Activated T-helper 2 cell treated with anti-CD3 and anti-CD28 coated beads, Interferon-gamma antibody, Interleukin-2, Interleukin-4, amounts not matched to agents 10 μg/mL and 5 μg/mL and 100 μg/mL, durations not matched to agents 14 hours and 24 hours and 36 hours (primary cell): ENCODE results near the gene IL2RA. TPM values are rescaled to one million over a fixed set of nuclear protein-coding genes. Genes with fewer than 3 reads are reported as not detected.

ENCODE experiments used
- DNase-seq: peaks from one replicate; pipeline ENCODE4 v3.0.0; 2021; ENCODE audit warnings: low spot score
- H3K27ac Mint-ChIP-seq: one replicate; pipeline ENCODE4 v1.8.0; 2021; ENCODE audit warnings: mixed read lengths
- H3K27me3 Mint-ChIP-seq: one replicate; pipeline ENCODE4 v1.8.0; 2021; ENCODE audit warnings: low read depth, mixed read lengths
- H3K36me3 Mint-ChIP-seq: one replicate; pipeline ENCODE4 v1.8.0; 2021; ENCODE audit warnings: low read depth, mixed read lengths
- H3K4me1 Mint-ChIP-seq: one replicate; pipeline ENCODE4 v1.8.0; 2021; ENCODE audit warnings: low read depth, mixed read lengths
- H3K4me3 Mint-ChIP-seq: one replicate; pipeline ENCODE4 v1.8.0; 2021; ENCODE audit warnings: low read depth, mild to moderate bottlenecking, moderate library complexity, mixed read lengths
- H3K9me3 Mint-ChIP-seq: one replicate; pipeline ENCODE4 v1.8.0; 2021; ENCODE audit warnings: mixed read lengths
- intact Hi-C: fragments of 100-400 bp; cut with micrococcal nuclease; formaldehyde crosslinking; loops from one replicate; pipeline ENCODE4 v1.15.1; 2023
- total RNA-seq: library from RNA; stranded (reverse); gene quantifications from 2 replicates; pipeline ENCODE4 v1.2.3, GENCODE V29; 2022

IL2RA gene
- total RNA-seq, 1 donor from 2014 or later, result 1,808 TPM

GRCh38 chr10:6023661-6024333 is 38.4 kb downstream of the IL2RA start:
- intact Hi-C loops, result no loop called here
- Mint-ChIP-seq H3K9me3 (no peaks in the 10 kb centered on the region), H3K4me3 (no peak overlapping the region), H3K4me1 (peaks cover 43% of the 10 kb centered on the region), H3K36me3 (peaks cover 98% of the 10 kb centered on the region), H3K27ac (no peak overlapping the region), H3K27me3 (no peaks in the 10 kb centered on the region)
- no peak for DNase-seq

- intact Hi-C loops, result no loop called here
- Mint-ChIP-seq H3K36me3 (peaks cover 97% of the 10 kb centered on the region), H3K4me1 (peaks cover 42% of the 10 kb centered on the region), H3K4me3 (no peak overlapping the region), H3K27ac (peak overlapping the region; percentile 12), H3K9me3 (no peaks in the 10 kb centered on the region), H3K27me3 (no peaks in the 10 kb centered on the region)
- no peak for DNase-seq
Observed at GRCh38 chr10:6022660-6023059, 39.5 kb downstream of the IL2RA start.

GRCh38 chr10:6020826-6021225 is 41.3 kb downstream of the IL2RA start:
- Mint-ChIP-seq H3K9me3 (no peaks in the 10 kb centered on the region), H3K4me3 (no peak overlapping the region), H3K27ac (peak overlapping the region; percentile 55), H3K4me1 (peaks cover 38% of the 10 kb centered on the region), H3K36me3 (peaks cover 97% of the 10 kb centered on the region), H3K27me3 (no peaks in the 10 kb centered on the region)
- intact Hi-C loops, result no loop called here
- DNase-seq, result no peak

GRCh38 chr10:6019796-6020195 is 42.4 kb downstream of the IL2RA start:
- Mint-ChIP-seq H3K27me3 (no peaks in the 10 kb centered on the region), H3K4me1 (peaks cover 42% of the 10 kb centered on the region), H3K27ac (no peak overlapping the region), H3K4me3 (no peak overlapping the region), H3K36me3 (peaks cover 97% of the 10 kb centered on the region), H3K9me3 (no peaks in the 10 kb centered on the region)
- intact Hi-C loops, result no loop called here
- no peak for DNase-seq

GRCh38 chr10:6019010-6019782 is 43.0 kb downstream of the IL2RA start:
- Mint-ChIP-seq H3K9me3 (no peaks in the 10 kb centered on the region), H3K36me3 (peaks cover 97% of the 10 kb centered on the region), H3K27me3 (no peaks in the 10 kb centered on the region), H3K27ac (peak overlapping the region; percentile 52), H3K4me1 (peaks cover 48% of the 10 kb centered on the region), H3K4me3 (no peak overlapping the region)
- DNase-seq, result no peak
- intact Hi-C loops, result no loop called here

GRCh38 chr10:6018422-6018821 is 43.7 kb downstream of the IL2RA start:
- Mint-ChIP-seq H3K9me3 (no peaks in the 10 kb centered on the region), H3K27me3 (no peaks in the 10 kb centered on the region), H3K27ac (peak overlapping the region; percentile 52), H3K4me1 (peaks cover 52% of the 10 kb centered on the region), H3K4me3 (no peak overlapping the region), H3K36me3 (peaks cover 97% of the 10 kb centered on the region)
- intact Hi-C loops, result no loop called here
- no peak for DNase-seq

GRCh38 chr10:6017781-6018354 is 44.3 kb downstream of the IL2RA start:
- DNase-seq, result no peak
- no peak overlapping the region for H3K4me3 Mint-ChIP-seq
- intact Hi-C loops, result no loop called here
- peak overlapping the region; percentile 26 for H3K27ac Mint-ChIP-seq
- no peaks in the 10 kb centered on the region for H3K9me3 Mint-ChIP-seq
- H3K27me3 Mint-ChIP-seq, result no peaks in the 10 kb centered on the region
- H3K36me3 Mint-ChIP-seq, result peaks cover 96% of the 10 kb centered on the region
- peaks cover 55% of the 10 kb centered on the region for H3K4me1 Mint-ChIP-seq

GRCh38 chr10:6014241-6014761 is 47.9 kb downstream of the IL2RA start:
- DNase-seq, result peak; percentile 46
- Mint-ChIP-seq H3K36me3 (peaks cover 82% of the 10 kb centered on the region), H3K9me3 (peaks cover under 1% of the 10 kb centered on the region), H3K27ac (peak overlapping the region; percentile 34), H3K4me1 (peaks cover 60% of the 10 kb centered on the region), H3K27me3 (no peaks in the 10 kb centered on the region), H3K4me3 (no peak overlapping the region)
- intact Hi-C loops, result loop anchor here (2.0 kb wide), 1 partner anchor 74 kb away; the partner anchor contains the start of gene RBM17

- Mint-ChIP-seq H3K4me1 (peaks cover 58% of the 10 kb centered on the region), H3K9me3 (peaks cover 5% of the 10 kb centered on the region), H3K36me3 (peaks cover 79% of the 10 kb centered on the region), H3K4me3 (no peak overlapping the region), H3K27ac (peak overlapping the region; percentile 80), H3K27me3 (no peaks in the 10 kb centered on the region)
- no peak for DNase-seq
- intact Hi-C loops, result loop anchor here (2.0 kb wide), 1 partner anchor 75 kb away; the partner anchor contains the start of gene RBM17
Observed at GRCh38 chr10:6013413-6014192, 48.6 kb downstream of the IL2RA start.

- Mint-ChIP-seq H3K27me3 (no peaks in the 10 kb centered on the region), H3K9me3 (peaks cover 18% of the 10 kb centered on the region), H3K36me3 (peaks cover 79% of the 10 kb centered on the region), H3K27ac (peak overlapping the region; percentile 6), H3K4me3 (no peak overlapping the region), H3K4me1 (peaks cover 54% of the 10 kb centered on the region)
- no peak for DNase-seq
- intact Hi-C loops, result no loop called here
Observed at GRCh38 chr10:6012121-6012905, 49.9 kb downstream of the IL2RA start.

- intact Hi-C loops, result loop anchor here (2.0 kb wide), 1 partner anchor 35 kb away; the partner anchor contains the start of gene IL15RA
- Mint-ChIP-seq H3K27me3 (no peaks in the 10 kb centered on the region), H3K9me3 (peaks cover 26% of the 10 kb centered on the region), H3K4me3 (no peak overlapping the region), H3K27ac (peak overlapping the region; percentile 62), H3K4me1 (peaks cover 50% of the 10 kb centered on the region), H3K36me3 (peaks cover 81% of the 10 kb centered on the region)
- DNase-seq, result no peak
Observed at GRCh38 chr10:6011558-6011957, 50.6 kb downstream of the IL2RA start.
